Measurements from ENCODE around the gene WDR7.

Gene WDR7

GRCh38 chr18:56684277-56684676 lies 33.1 kb downstream of the WDR7 start:
- no peaks in the 10 kb centered on the region for H3K4me1 ChIP-seq
- H3K27ac ChIP-seq = no peak overlapping the region
- no peak overlapping the region for H3K4me3 ChIP-seq (ENCODE audit: low read depth, low read length)
- no peak overlapping the region for H3K9ac ChIP-seq
- peaks cover 2% of the 10 kb centered on the region for H3K79me2 ChIP-seq
- no peaks in the 10 kb centered on the region for H3K36me3 ChIP-seq (ENCODE audit: control insufficient read depth, insufficient read depth, low read length)
- no peak overlapping the region for H3K4me2 ChIP-seq (ENCODE audit: low read length)
- no peak overlapping the region for H2AFZ ChIP-seq
- H3K27me3 ChIP-seq (ENCODE audit: control insufficient read depth, insufficient read depth, low read length) = no peaks in the 10 kb centered on the region
- no peak for TF ChIP-seq CTCF (IDR thresholded peaks at IDR 0.05)
- H3K9me3 ChIP-seq (ENCODE audit: control insufficient read depth, low read length) = no peaks in the 10 kb centered on the region

- H3K27ac ChIP-seq = no peak overlapping the region
- no peaks in the 10 kb centered on the region for H3K4me1 ChIP-seq
- no peak for TF ChIP-seq CTCF (IDR thresholded peaks at IDR 0.05)
- H3K4me3 ChIP-seq (ENCODE audit: low read depth, low read length) = no peak overlapping the region
- H3K9ac ChIP-seq = no peak overlapping the region
- peaks cover 2% of the 10 kb centered on the region for H3K79me2 ChIP-seq
- H3K9me3 ChIP-seq (ENCODE audit: control insufficient read depth, low read length) = no peaks in the 10 kb centered on the region
- H2AFZ ChIP-seq = no peak overlapping the region
- no peak overlapping the region for H3K4me2 ChIP-seq (ENCODE audit: low read length)
- no peaks in the 10 kb centered on the region for H3K36me3 ChIP-seq (ENCODE audit: control insufficient read depth, insufficient read depth, low read length)
- H3K27me3 ChIP-seq (ENCODE audit: control insufficient read depth, insufficient read depth, low read length) = no peaks in the 10 kb centered on the region
Observed at GRCh38 chr18:56691530-56691929, 40.4 kb downstream of the WDR7 start.

GRCh38 chr18:56696966-56697365 lies 45.8 kb downstream of the WDR7 start:
- no peak overlapping the region for H3K4me2 ChIP-seq (ENCODE audit: low read length)
- no peaks in the 10 kb centered on the region for H3K36me3 ChIP-seq (ENCODE audit: control insufficient read depth, insufficient read depth, low read length)
- no peaks in the 10 kb centered on the region for H3K79me2 ChIP-seq
- no peak overlapping the region for H3K27ac ChIP-seq
- no peaks in the 10 kb centered on the region for H3K27me3 ChIP-seq (ENCODE audit: control insufficient read depth, insufficient read depth, low read length)
- no peak for TF ChIP-seq CTCF (IDR thresholded peaks at IDR 0.05)
- H3K4me1 ChIP-seq = no peaks in the 10 kb centered on the region
- H2AFZ ChIP-seq = no peak overlapping the region
- H3K4me3 ChIP-seq (ENCODE audit: low read depth, low read length) = no peak overlapping the region
- H3K9ac ChIP-seq = no peak overlapping the region
- no peaks in the 10 kb centered on the region for H3K9me3 ChIP-seq (ENCODE audit: control insufficient read depth, low read length)

- Histone ChIP-seq H3K4me3 (ENCODE audit: low read depth, low read length) (no peak overlapping the region), H3K79me2 (no peaks in the 10 kb centered on the region), H3K9ac (no peak overlapping the region), H3K4me2 (ENCODE audit: low read length) (no peak overlapping the region), H3K4me1 (no peaks in the 10 kb centered on the region), H3K36me3 (ENCODE audit: control insufficient read depth, insufficient read depth, low read length) (no peaks in the 10 kb centered on the region), H3K27me3 (ENCODE audit: control insufficient read depth, insufficient read depth, low read length) (no peaks in the 10 kb centered on the region), H3K9me3 (ENCODE audit: control insufficient read depth, low read length) (no peaks in the 10 kb centered on the region), H3K27ac (no peak overlapping the region), H2AFZ (no peak overlapping the region)
- TF ChIP-seq CTCF (IDR thresholded peaks at IDR 0.05) = peak; percentile 42
Observed at GRCh38 chr18:56702946-56703345, 51.8 kb downstream of the WDR7 start.

GRCh38 chr18:56709463-56709862 lies 58.3 kb downstream of the WDR7 start:
- TF ChIP-seq CTCF (IDR thresholded peaks at IDR 0.05) = no peak
- Histone ChIP-seq H3K4me1 (no peaks in the 10 kb centered on the region), H3K4me2 (ENCODE audit: low read length) (no peak overlapping the region), H2AFZ (no peak overlapping the region), H3K9me3 (ENCODE audit: control insufficient read depth, low read length) (no peaks in the 10 kb centered on the region), H3K36me3 (ENCODE audit: control insufficient read depth, insufficient read depth, low read length) (no peaks in the 10 kb centered on the region), H3K4me3 (ENCODE audit: low read depth, low read length) (no peak overlapping the region), H3K27ac (no peak overlapping the region), H3K27me3 (ENCODE audit: control insufficient read depth, insufficient read depth, low read length) (no peaks in the 10 kb centered on the region), H3K79me2 (no peaks in the 10 kb centered on the region), H3K9ac (no peak overlapping the region)

All from parathyroid adenoma (tissue), 2 donors.